K562 (cell line): ENCODE results near the gene CASD1. TPM values are rescaled to one million over a fixed set of nuclear protein-coding genes. Genes with fewer than 3 reads are reported as not detected.

Experiments used
- ATAC-seq: fragments of 200-7000 bp; cut with Tn5 transposase; 3 replicates; pipeline ENCODE4 v1.9.1; 2020; ENCODE audit warnings: moderate library complexity
- BruUV-seq: library from RNA; stranded (reverse); fragments of 400-500 nt; replicated peaks from 2 replicates; lab custom pipeline; 2021; lab: Mats Ljungman, UMichigan
- CTCF ChIA-PET: fragments of 300-600 bp; formaldehyde crosslinking; extraction: SDS; loops from one replicate; lab custom pipeline; 2021; ENCODE audit warnings: low intra/inter-chr PET ratio; lab: Yijun Ruan, JAX
- POLR2A ChIA-PET: fragments of 300-600, 350-650 bp; sonication (Branson Sonifier 250); formaldehyde crosslinking; extraction: SDS; loops from one replicate; lab custom pipeline; 2021; ENCODE audit warnings: antibody characterized with exemption, inconsistent platforms; lab: Yijun Ruan, JAX
- DNase-seq, 4 experiments: peaks; one replicate each; pipeline versions ENCODE4 v3.0.0 to v3.0.0-alpha.2; 2011 to 2018; ENCODE audit warnings: low spot score in 3 of 4, mixed read lengths in 3 of 4; ENCODE audit errors: extremely low read depth in 1 of 4
- FAIRE-seq: peaks from 2 replicates; lab custom pipeline; 2011; peaks lifted over from hg19 to GRCh38; lab: Jason Lieb, UNC
- H2AFZ ChIP-seq: 2 replicates; pipeline ENCODE4 v1.6.0; 2011; ENCODE audit warnings: low read depth, low read length, control low read depth, inconsistent platforms
- H3K27ac ChIP-seq: fragments of 200-600 bp; 3 replicates; pipeline ENCODE4 v1.8.0; 2011; ENCODE audit warnings: low read depth, mild to moderate bottlenecking, control low read depth, inconsistent platforms, low read length, moderate library complexity, mixed read lengths; ENCODE audit errors: extremely low read depth
- H3K27me3 ChIP-seq, 2 experiments: fragments of 300-600 bp in 1 of 2; 2 replicates in 1 of 2; 3 replicates in 1 of 2; pipeline versions ENCODE4 v1.6.0 to v1.8.0; 2011; ENCODE audit warnings: inconsistent platforms in 2 of 2, low read length in 2 of 2, mild to moderate bottlenecking in 1 of 2, mixed read lengths in 1 of 2, moderate library complexity in 1 of 2; ENCODE audit not compliant: control insufficient read depth in 2 of 2, insufficient read depth in 2 of 2
- H3K36me3 ChIP-seq: fragments of 300-600 bp; 3 replicates; pipeline ENCODE4 v1.8.0; 2011; ENCODE audit warnings: mild to moderate bottlenecking, low read length, inconsistent platforms; ENCODE audit not compliant: control insufficient read depth, insufficient read depth
- H3K4me1 ChIP-seq, 2 experiments: fragments of 200-600 bp in 1 of 2; replicated peaks in 1 of 2; 2 replicates in 1 of 2; 3 replicates in 1 of 2; pipeline versions ENCODE4 v1.5.1 to v1.8.0; 2011; ENCODE audit warnings: inconsistent platforms in 2 of 2, low read length in 2 of 2, mild to moderate bottlenecking in 1 of 2, mixed read lengths in 1 of 2, moderate library complexity in 1 of 2; ENCODE audit not compliant: control insufficient read depth in 2 of 2, insufficient read depth in 2 of 2
- H3K4me2 ChIP-seq: 2 replicates; pipeline ENCODE4 v1.6.1; 2011; ENCODE audit warnings: low read length, control low read depth, inconsistent platforms, mixed read lengths; ENCODE audit not compliant: insufficient read depth
- H3K4me3 ChIP-seq: fragments of 200-600 bp; sonication (generic), shearing (Covaris generic); 2 replicates; pipeline ENCODE4 v1.5.1; 2016; ENCODE audit warnings: control low read depth, inconsistent platforms
- H3K79me2 ChIP-seq: fragments of 200-600 bp; 3 replicates; pipeline ENCODE4 v1.8.0; 2011; ENCODE audit warnings: low read length, inconsistent platforms; ENCODE audit not compliant: control insufficient read depth, insufficient read depth
- H3K9ac ChIP-seq, 2 experiments: 2 replicates each; pipeline versions ENCODE4 v1.6.0 to v1.6.1; 2011; ENCODE audit warnings: low read depth in 2 of 2, low read length in 2 of 2, control low read depth in 1 of 2, inconsistent platforms in 1 of 2, mild to moderate bottlenecking in 1 of 2, mixed read lengths in 1 of 2; ENCODE audit not compliant: insufficient read depth in 1 of 2
- H3K9me1 ChIP-seq: one replicate; pipeline ENCODE4 v1.6.0; 2011; ENCODE audit warnings: inconsistent platforms, mild to moderate bottlenecking, low read length, moderate library complexity; ENCODE audit not compliant: control insufficient read depth, insufficient read depth
- H3K9me3 ChIP-seq: replicated peaks from 2 replicates; pipeline ENCODE4 v1.5.1; 2011; ENCODE audit warnings: low read depth, low read length, inconsistent platforms; ENCODE audit not compliant: control insufficient read depth, insufficient read depth
- H4K20me1 ChIP-seq: replicated peaks from 2 replicates; pipeline ENCODE4 v1.6.1; 2011; ENCODE audit warnings: low read length, inconsistent platforms, mixed read lengths; ENCODE audit not compliant: control insufficient read depth, insufficient read depth
- CSDE1 ChIP-seq, 2 experiments: fragments of 450-650 bp; IDR thresholded peaks; 2 replicates each; pipeline ENCODE4 v1.6.1; 2016; ENCODE audit warnings: mild to moderate bottlenecking in 1 of 2
- GTF2F1 ChIP-seq: IDR thresholded peaks from 2 replicates; pipeline ENCODE4 v1.6.1; 2011; ENCODE audit warnings: low read depth, low read length, improper control_type of control experiment
- MXI1 ChIP-seq: IDR thresholded peaks from 2 replicates; pipeline ENCODE4 v1.6.1; 2011; ENCODE audit warnings: low read depth, mild to moderate bottlenecking, improper control_type of control experiment, low read length
- MYBL2 ChIP-seq, 2 experiments: fragments of 450-650 bp in 1 of 2; sonication (generic) in 1 of 2; formaldehyde crosslinking in 1 of 2; IDR thresholded peaks; 2 replicates each; pipeline versions ENCODE4 v1.6.1 to v1.8.1; 2017 to 2022; ENCODE audit warnings: borderline replicate concordance in 1 of 2, inconsistent platforms in 1 of 2, low read depth in 1 of 2, mild to moderate bottlenecking in 1 of 2, missing genetic modification reagents in 1 of 2, moderate library complexity in 1 of 2
- NR1H2 ChIP-seq: sonication (generic); formaldehyde crosslinking; IDR thresholded peaks from 2 replicates; pipeline ENCODE4 v1.4.0; 2020; ENCODE audit warnings: mild to moderate bottlenecking, missing genetic modification reagents
- TOE1 ChIP-seq, 2 experiments: fragments of 450-650 bp in 1 of 2; sonication (generic) in 1 of 2; formaldehyde crosslinking in 1 of 2; IDR thresholded peaks; 2 replicates each; pipeline versions ENCODE4 v1.7.1 to v1.8.0; 2016 to 2022; ENCODE audit warnings: borderline replicate concordance in 2 of 2, mild to moderate bottlenecking in 2 of 2, antibody characterized with exemption in 1 of 2, inconsistent platforms in 1 of 2, low read depth in 1 of 2, missing genetic modification reagents in 1 of 2, moderate library complexity in 1 of 2
- ZKSCAN8 ChIP-seq: fragments of 200-800 bp; sonication (Bioruptor generic); IDR thresholded peaks from 2 replicates; pipeline ENCODE4 v1.6.1; 2016; ENCODE audit warnings: missing genetic modification characterization, missing compliant biosample characterization
- ZNF146 ChIP-seq: IDR thresholded peaks from one replicate; pipeline ENCODE4 v1.6.1; 2018; ENCODE audit warnings: missing compliant biosample characterization; ENCODE audit not compliant: unreplicated experiment
- WGBS: fragments of 100-300 bp; shearing (Covaris generic); methylation state at CpG from one replicate; pipeline ENCODE4 v1.1.6; 2016; ENCODE audit warnings: low coverage, mixed read lengths; ENCODE audit not compliant: insufficient coverage; ENCODE audit errors: missing lambda C conversion rate; 5-methylcytosine and 5-hydroxymethylcytosine counted together
- in situ Hi-C: fragments of 300-500 bp; cut with MboI; formaldehyde crosslinking; loops from 4 replicates; pipeline ENCODE4 v1.15.0; 2018; ENCODE audit warnings: inconsistent platforms, mixed read lengths
- intact Hi-C: fragments of 100-400 bp; cut with micrococcal nuclease; formaldehyde crosslinking; loops from 2 replicates; pipeline ENCODE4 v1.14.2; 2022
- polyA plus RNA-seq, 8 experiments: library from polyadenylated mRNA; depleted of rRNA in 4 of 8; stranded (reverse) in 5 of 8; unstranded in 3 of 8; fragments of >200 nt; fragmentation: Nextera tagmentation in 2 of 8; fragmentation: Illumina TruSeq in 1 of 8; extraction: Ambion mirVana in 2 of 8; extraction: Trizol in 1 of 8; gene quantifications; 2 replicates each; pipeline versions ENCODE4 v1.2.1 to v1.2.3, GENCODE V29; 2011 to 2014; ENCODE audit warnings: inconsistent platforms in 1 of 8, missing spikeins in 1 of 8
- total RNA-seq, 7 experiments: library from RNA; depleted of rRNA in 6 of 7; stranded (reverse); fragments of >200 nt in 6 of 7; fragmentation: Illumina TruSeq in 2 of 7; extraction: Trizol in 2 of 7; gene quantifications; 2 replicates each; pipeline versions ENCODE4 v1.2.1 to v1.2.3, GENCODE V29; 2011 to 2021; ENCODE audit warnings: low replicate concordance in 1 of 7
- TF ChIP-seq, protein P1 (sequence below): fragments of 450-650 bp; IDR thresholded peaks from 2 replicates; pipeline ENCODE4 v1.6.1; 2016; ENCODE audit warnings: low read depth
- TF ChIP-seq, protein P2 (sequence below): fragments of 450-650 bp; formaldehyde crosslinking; IDR thresholded peaks from 2 replicates; pipeline ENCODE4 v1.4.0; 2020; ENCODE audit warnings: mild to moderate bottlenecking, moderate library complexity

The CASD1 gene
- total and polyA plus RNA-seq, 9 of the 15 experiments (the other 6 are each of a cell fraction or from before 2014, with no cell fraction given), result 1.2 to 8.2 (median 4.8) TPM

DNA sequence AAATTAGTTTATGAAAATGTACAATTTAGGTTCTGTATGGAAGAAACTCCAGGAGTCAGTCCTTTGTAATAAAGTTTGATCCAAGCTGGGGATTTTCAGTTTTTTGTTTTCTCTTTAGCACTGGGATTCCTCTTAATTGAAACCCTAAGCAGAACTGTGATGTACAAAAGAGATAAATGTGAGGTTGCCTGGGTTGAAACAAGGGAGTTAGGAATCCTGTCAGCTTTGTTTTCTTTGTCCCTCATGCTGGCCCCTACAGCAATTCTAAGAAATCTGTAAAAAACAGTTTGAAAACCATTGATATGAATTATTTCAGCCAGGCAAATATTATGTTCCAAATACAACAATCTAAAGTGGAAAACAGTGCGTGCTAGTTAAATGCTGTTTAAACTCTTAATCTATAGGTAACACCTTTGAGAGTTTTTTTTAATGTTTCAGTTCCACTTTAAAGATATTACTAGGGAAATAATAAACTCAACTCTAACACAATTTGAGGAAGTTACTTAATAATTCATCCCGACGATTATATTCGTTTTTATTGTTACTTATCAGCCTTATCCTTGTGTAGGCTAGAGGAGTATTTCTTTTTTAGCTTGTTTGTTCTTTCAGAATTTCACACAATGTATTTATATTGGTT lies 81.0 kb downstream of the CASD1 start:
- TF ChIP-seq ZNF146 (CRISPR knock-in tag) (no peak), ZKSCAN8 (CRISPR knock-in tag) (no peak), NR1H2 (CRISPR knock-in tag) (no peak), CSDE1 (IDR thresholded peaks at IDR 0.05) (no peak), TOE1 (IDR thresholded peaks at IDR 0.05; ENCODE audit: borderline replicate concordance) (no peak), TOE1 (CRISPR knock-in tag; IDR thresholded peaks at IDR 0.05; ENCODE audit: borderline replicate concordance, low read depth) (no peak), MYBL2 (IDR thresholded peaks at IDR 0.05; ENCODE audit: low read depth) (no peak), MYBL2 (CRISPR knock-in tag; IDR thresholded peaks at IDR 0.05; ENCODE audit: borderline replicate concordance) (no peak), MXI1 (no peak), GTF2F1 (no peak)
- TF ChIP-seq, protein P1, sequence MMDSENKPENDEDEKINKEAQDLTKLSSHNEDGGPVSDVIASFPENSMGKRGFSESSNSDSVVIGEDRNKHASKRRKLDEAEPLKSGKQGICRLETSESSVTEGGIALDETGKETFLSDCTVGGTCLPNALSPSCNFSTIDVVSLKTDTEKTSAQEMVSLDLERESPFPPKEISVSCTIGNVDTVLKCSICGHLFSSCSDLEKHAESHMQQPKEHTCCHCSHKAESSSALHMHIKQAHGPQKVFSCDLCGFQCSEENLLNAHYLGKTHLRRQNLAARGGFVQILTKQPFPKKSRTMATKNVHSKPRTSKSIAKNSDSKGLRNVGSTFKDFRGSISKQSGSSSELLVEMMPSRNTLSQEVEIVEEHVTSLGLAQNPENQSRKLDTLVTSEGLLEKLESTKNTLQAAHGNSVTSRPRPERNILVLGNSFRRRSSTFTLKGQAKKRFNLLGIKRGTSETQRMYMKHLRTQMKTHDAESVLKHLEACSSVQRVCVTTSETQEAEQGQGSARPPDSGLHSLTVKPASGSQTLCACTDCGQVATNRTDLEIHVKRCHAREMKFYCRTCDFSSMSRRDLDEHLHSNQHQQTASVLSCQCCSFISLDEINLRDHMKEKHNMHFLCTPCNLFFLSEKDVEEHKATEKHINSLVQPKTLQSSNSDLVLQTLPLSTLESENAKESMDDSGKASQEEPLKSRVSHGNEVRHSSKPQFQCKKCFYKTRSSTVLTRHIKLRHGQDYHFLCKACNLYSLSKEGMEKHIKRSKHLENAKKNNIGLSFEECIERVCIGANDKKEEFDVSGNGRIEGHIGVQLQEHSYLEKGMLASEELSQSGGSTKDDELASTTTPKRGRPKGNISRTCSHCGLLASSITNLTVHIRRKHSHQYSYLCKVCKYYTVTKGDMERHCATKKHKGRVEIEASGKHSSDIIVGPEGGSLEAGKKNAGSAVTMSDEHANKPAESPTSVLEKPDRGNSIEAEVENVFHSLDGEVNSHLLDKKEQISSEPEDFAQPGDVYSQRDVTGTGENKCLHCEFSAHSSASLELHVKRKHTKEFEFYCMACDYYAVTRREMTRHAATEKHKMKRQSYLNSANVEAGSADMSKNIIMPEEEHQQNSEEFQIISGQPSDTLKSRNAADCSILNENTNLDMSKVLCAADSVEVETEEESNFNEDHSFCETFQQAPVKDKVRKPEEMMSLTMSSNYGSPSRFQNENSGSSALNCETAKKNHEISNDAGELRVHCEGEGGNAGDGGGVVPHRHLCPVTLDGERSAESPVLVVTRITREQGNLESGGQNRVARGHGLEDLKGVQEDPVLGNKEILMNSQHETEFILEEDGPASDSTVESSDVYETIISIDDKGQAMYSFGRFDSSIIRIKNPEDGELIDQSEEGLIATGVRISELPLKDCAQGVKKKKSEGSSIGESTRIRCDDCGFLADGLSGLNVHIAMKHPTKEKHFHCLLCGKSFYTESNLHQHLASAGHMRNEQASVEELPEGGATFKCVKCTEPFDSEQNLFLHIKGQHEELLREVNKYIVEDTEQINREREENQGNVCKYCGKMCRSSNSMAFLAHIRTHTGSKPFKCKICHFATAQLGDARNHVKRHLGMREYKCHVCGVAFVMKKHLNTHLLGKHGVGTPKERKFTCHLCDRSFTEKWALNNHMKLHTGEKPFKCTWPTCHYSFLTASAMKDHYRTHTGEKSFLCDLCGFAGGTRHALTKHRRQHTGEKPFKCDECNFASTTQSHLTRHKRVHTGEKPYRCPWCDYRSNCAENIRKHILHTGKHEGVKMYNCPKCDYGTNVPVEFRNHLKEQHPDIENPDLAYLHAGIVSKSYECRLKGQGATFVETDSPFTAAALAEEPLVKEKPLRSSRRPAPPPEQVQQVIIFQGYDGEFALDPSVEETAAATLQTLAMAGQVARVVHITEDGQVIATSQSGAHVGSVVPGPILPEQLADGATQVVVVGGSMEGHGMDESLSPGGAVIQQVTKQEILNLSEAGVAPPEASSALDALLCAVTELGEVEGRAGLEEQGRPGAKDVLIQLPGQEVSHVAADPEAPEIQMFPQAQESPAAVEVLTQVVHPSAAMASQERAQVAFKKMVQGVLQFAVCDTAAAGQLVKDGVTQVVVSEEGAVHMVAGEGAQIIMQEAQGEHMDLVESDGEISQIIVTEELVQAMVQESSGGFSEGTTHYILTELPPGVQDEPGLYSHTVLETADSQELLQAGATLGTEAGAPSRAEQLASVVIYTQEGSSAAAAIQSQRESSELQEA, result no peak
- TF ChIP-seq, protein P2, sequence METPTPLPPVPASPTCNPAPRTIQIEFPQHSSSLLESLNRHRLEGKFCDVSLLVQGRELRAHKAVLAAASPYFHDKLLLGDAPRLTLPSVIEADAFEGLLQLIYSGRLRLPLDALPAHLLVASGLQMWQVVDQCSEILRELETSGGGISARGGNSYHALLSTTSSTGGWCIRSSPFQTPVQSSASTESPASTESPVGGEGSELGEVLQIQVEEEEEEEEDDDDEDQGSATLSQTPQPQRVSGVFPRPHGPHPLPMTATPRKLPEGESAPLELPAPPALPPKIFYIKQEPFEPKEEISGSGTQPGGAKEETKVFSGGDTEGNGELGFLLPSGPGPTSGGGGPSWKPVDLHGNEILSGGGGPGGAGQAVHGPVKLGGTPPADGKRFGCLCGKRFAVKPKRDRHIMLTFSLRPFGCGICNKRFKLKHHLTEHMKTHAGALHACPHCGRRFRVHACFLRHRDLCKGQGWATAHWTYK (CRISPR knock-in tag), result no peak
- TF ChIP-seq, all 486 proteins: peak for 0
- no peak overlapping the region for H3K4me2 ChIP-seq

More for the DNA sequence above, 81.0 kb downstream of the CASD1 start:
- no TSS peak for BruUV-seq
- no peak overlapping the region for H3K4me3 ChIP-seq
- DNase-seq, result no peak
- H4K20me1 ChIP-seq, result no peaks in the 10 kb centered on the region
- CTCF ChIA-PET, result no interaction called here
- POLR2A ChIA-PET, result no interaction called here
- no peaks in the 10 kb centered on the region for H3K9me3 ChIP-seq
- no peak overlapping the region for H3K27ac ChIP-seq
- H3K79me2 ChIP-seq, result no peaks in the 10 kb centered on the region
- H3K27me3 ChIP-seq, result no peaks in the 10 kb centered on the region
- no peak for ATAC-seq
- H3K4me1 ChIP-seq, result no peaks in the 10 kb centered on the region
- no peaks in the 10 kb centered on the region for H3K36me3 ChIP-seq
- no peak for FAIRE-seq
- WGBS, result 0% methylated on average over 4 of the region's 4 CpGs
- no peak overlapping the region for H3K9ac ChIP-seq
- intact Hi-C loops (no loop called here), in situ Hi-C loops (no loop called here)
- H3K9me1 ChIP-seq, result no peaks in the 10 kb centered on the region
- H2AFZ ChIP-seq, result no peak overlapping the region
